IPS DF 4.7 (cell line): ENCODE data around the gene RGS16.

Experiments used
- DNase-seq: peaks from one replicate; pipeline ENCODE4 v3.0.0-alpha.2; 2013; ENCODE audit warnings: low spot score; ENCODE audit errors: extremely low read depth

Gene RGS16

DNA sequence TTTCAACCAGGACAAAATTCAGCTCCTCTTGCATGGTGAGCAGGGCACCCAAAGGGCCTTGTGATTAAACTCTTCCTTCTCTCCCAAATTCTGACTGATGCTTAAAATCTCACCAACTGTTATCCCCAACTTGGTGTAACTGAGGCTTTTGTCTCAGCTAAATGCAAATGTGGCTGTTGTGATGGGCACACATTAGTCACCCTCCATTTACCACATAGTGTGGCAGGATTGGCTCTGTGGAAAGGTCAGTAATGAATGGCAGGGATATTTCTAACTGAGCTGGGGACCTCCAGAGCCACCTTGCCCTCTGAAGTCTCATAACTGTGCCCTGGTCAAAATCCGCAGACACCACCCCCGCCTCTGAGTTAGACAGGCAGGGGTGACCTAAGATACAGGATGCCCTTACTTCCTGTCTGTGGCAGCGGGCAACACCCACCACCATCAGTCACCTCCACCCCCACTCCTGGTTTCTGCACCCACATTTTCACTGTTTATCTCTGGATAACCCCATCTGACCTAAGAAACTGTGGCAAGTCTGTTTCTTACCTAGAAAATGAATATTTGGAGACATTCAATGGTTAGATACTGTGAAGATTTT lies 25.4 kb upstream of the RGS16 start:
- DNase-seq: no peak

GRCh38 chr1:182629080-182629479 lies 24.9 kb upstream of the RGS16 start:
- no peak for DNase-seq

GRCh38 chr1:182628657-182629056 lies 24.5 kb upstream of the RGS16 start:
- DNase-seq: no peak

- no peak for DNase-seq
Observed at GRCh38 chr1:182627622-182628021, 23.4 kb upstream of the RGS16 start.

GRCh38 chr1:182626527-182626926 lies 22.3 kb upstream of the RGS16 start:
- DNase-seq: no peak

DNA sequence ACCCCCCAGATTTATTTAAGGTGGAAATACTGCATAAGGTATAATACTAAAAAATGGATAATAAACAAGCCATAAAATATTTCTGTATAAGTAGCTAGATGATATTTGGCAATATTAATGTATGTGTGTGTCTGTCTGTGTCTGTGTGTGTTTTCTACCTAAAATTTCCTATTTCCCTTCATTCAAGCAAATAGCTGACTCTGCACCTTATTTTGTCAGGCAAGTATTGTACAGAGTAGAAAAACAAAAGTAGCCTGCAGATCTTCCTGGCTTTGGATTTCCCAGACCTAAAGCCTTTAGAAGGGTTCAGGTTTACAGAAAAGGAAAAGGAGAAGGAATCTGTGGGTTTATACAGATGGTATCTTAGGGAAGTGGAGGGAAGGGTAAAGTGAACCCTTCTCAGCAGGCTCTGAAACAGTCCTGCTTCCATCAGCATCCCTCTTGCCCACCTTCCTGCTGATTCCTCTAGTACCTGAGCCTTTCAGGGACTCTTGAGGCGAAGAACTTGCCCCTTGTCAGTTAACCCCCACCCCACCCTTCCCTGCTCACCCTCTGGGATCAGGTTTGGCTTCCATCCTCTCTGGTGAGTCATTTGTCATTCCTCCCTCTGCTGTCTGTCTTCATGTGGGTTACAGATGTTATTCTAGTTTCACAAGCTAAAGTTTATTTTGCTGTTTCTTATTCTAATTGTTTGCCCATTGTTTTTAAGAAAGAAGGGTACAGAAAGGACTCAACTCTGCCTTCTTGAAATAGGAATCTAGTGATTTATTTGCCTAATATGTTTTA lies 21.7 kb upstream of the RGS16 start:
- no peak for DNase-seq

DNA sequence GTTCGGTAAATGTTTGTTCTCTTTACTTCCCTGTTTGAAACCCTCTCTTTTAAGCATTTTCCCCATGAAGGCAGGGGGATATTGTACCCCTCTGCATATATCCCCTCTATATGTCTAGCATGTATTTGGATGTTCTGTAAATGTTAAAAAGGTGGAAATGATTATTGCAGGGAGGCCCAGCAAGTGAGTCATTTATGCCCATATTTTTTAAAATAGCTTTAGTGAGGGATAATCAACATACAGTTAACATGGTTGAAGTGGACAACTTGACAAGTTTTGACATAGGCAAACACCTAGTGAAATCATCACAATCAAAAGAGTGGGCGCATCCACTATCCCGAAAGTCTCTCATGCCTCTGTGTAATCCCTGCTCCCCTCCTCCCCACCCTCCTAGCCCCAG lies 20.8 kb upstream of the RGS16 start:
- DNase-seq: no peak

- DNase-seq: no peak
Observed at GRCh38 chr1:182624577-182624976, 20.4 kb upstream of the RGS16 start.

- DNase-seq: no peak
Observed at GRCh38 chr1:182622901-182623528, 18.8 kb upstream of the RGS16 start.

GRCh38 chr1:182621906-182622305 lies 17.7 kb upstream of the RGS16 start:
- DNase-seq: no peak

- DNase-seq: no peak
Observed at GRCh38 chr1:182620924-182621585, 16.9 kb upstream of the RGS16 start.

GRCh38 chr1:182617734-182618351 lies 13.7 kb upstream of the RGS16 start:
- DNase-seq: no peak

DNA sequence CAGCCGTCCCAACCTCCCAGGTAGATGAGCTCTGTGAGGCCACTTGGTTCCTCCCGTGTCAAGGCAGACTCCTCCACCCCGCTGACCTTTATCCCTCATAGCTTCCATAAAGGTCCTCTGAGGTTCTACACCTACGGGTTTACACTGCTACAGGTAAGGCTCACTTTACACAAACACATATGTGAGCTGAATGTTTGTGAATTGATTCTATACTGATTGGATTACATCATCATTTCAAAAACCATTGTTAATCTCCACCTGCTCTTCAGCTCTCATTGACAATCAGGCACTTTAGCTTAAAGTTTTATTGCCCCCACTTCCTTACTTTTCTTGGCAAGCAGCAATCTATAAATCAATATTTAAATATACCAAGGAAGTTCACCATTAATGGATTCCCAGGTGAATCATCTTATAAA lies 12.8 kb upstream of the RGS16 start:
- no peak for DNase-seq

GRCh38 chr1:182616130-182617013 lies 12.2 kb upstream of the RGS16 start:
- DNase-seq: no peak

DNA sequence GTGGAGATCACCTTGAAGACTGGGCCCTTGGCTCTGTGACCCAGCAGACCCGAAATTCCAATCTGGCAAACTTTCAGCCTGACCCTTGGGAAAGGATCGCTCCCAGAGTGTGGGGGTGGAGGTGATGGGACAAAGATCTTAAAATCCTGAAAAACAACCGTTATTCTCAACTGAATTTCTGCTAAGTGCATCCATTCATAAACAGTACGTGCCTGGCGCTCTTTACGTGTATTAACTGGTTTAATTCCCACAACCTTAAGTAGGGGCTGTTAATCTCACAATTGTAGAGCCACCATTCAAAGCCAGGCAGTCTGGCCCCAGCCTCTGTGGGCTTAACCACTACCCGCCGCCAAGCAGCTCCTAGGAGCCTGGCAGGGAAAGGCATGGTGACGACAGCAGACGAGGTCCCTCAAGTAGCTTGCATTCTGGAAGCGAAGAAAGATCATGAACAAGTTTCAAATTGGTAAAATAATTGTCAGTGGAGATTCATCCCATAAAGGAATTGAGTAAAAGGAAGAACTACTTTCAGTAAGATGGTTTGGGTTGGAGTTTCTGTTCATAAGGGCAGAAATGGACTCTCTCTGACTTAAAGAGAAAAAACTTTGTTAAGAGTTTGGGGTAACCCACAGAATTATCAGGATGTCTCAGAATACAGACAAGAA lies 11.4 kb upstream of the RGS16 start:
- DNase-seq: no peak

DNA sequence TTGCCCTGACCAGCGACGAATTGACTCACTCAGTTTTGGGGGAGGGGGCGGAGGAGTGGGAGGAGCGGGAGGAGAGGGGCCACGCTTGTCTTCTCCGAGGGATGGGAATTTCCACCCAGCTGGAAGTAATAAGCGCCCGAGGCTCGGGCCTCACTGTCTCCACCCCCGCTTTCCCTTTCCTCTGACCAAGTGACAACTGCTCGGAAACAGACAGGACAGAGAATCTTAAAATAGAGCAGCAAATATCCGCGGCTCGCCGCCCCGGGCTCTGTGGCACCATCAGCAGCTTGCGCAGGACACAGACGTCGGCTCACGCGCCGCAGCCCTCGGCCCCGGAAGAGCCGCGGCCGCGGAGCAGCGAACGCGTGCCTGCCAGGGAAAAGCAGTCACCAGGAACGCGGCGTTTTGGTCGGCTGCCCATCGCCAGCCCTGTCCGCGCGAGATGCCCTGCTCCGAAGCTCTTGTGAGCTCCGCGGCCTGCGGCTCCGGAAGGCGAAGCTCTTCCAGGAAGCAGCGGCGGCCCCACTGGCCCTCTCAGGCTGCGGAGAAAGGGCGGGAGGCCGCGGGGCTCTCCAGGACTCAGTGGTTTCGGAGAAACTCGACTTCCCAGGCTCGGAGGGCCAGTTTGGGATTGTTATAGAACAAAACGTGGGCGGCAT lies 10.7 kb upstream of the RGS16 start:
- DNase-seq: no peak

- DNase-seq: no peak
Observed at GRCh38 chr1:182611787-182612186, 7.6 kb upstream of the RGS16 start.

DNA sequence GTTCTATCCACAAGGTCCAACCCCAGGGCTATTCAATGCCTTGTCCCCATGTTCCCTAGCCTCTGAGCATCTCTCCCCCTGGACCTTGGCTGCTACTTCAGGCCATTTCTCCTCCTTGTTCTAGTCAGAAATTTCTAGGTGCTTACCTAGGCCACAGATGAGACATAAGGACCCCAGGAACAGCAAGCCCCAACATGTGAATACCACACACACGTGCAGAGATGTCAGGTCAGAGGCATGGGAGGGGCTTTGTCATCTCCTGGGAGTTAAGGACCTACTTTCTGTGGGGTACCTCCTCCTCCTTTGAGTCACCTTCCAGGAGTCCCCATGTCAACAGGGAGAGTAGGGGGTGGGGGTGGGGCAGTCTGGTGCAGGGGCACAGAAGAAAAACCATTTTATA lies 7.1 kb upstream of the RGS16 start:
- DNase-seq: no peak

DNA sequence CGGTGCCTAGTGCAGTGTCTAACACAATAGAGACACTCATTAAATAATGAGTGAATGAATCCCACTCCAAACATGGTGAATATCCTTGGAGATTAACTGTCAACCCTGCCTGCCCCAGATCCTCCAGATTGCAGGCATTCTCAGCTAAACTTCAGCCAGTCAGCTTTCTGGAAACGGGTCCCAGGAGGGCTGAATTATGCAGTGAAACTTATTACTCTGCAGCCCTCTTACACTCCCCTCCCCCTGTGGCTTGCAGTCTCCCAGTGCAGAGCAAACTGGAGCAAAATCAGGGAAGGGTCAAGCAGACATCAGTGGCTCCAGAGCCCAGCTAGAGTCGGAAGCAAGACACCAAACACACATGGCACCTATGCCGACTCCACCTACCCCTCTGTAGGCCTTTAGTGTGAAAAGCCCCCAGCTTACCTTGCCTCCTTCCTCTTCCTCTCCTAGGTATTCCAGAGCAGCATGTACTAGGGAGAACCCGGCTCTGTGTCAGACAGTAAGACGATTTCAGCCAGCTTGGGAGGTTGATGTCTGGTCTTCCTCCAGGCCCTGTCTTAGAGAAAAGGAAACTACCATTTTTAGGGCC lies 6.5 kb upstream of the RGS16 start:
- DNase-seq: no peak
